ENCODE data around the gene LMAN2.

The LMAN2 gene

DNA sequence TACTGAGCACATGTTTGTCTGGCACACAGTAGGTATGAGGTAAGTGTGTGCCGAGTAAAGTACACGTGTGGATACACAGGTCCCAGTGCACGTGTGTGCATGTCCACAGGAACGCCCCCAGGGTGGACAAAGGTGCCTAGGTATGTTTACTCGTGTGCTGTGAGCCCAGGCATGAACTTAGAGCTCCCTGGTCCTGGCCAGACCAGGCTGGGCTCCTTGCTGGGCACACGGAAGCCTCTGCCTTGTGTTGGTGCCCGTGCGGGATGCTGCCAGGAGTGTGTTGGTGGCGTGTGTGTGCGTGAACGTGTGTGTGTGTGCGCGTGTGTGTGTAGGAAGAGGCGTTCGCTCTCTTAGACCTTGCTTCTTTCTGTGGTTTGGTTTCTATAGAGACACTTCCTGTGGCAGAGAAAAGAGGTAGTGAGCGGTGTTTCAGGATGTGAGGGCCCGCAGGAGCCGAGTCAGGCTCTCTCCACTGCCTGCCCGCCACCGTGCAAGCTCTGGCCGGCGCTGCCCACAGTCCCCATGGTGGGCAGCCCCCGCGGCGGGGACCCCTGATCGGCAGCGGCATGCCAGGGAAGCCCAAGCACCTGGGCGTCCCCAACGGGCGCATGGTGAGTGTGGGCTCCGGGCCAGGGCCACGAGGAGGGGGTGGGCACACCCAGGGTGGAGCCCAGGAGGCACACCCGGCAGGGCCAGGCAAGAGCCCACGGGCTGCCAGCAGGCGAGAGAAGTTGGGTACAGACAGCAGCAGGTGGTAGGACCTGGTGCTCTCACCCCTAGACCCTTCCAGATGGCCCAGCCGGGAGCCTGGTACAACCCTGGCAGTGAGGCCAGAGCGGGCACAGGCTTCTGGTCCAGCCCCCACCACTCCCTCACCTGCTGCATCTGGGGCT is 6.2 kb upstream of the LMAN2 start, which contains the start of gene RGS14:
Gene RGS14, plus strand, starts transcription at position 466 of the 893 bp plus-strand sequence. Its CDS starts 101 bp downstream, at position 567.
- TF ChIP-seq, protein P1, sequence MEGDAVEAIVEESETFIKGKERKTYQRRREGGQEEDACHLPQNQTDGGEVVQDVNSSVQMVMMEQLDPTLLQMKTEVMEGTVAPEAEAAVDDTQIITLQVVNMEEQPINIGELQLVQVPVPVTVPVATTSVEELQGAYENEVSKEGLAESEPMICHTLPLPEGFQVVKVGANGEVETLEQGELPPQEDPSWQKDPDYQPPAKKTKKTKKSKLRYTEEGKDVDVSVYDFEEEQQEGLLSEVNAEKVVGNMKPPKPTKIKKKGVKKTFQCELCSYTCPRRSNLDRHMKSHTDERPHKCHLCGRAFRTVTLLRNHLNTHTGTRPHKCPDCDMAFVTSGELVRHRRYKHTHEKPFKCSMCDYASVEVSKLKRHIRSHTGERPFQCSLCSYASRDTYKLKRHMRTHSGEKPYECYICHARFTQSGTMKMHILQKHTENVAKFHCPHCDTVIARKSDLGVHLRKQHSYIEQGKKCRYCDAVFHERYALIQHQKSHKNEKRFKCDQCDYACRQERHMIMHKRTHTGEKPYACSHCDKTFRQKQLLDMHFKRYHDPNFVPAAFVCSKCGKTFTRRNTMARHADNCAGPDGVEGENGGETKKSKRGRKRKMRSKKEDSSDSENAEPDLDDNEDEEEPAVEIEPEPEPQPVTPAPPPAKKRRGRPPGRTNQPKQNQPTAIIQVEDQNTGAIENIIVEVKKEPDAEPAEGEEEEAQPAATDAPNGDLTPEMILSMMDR (IDR thresholded peaks at IDR 0.05; ENCODE audit: borderline replicate concordance, insufficient read depth, low read depth, low read length) = no peak
- peak within 1 kb of the TSS; percentile 88 for H3K4me3 ChIP-seq (ENCODE audit: low read depth, low read length)

DNA sequence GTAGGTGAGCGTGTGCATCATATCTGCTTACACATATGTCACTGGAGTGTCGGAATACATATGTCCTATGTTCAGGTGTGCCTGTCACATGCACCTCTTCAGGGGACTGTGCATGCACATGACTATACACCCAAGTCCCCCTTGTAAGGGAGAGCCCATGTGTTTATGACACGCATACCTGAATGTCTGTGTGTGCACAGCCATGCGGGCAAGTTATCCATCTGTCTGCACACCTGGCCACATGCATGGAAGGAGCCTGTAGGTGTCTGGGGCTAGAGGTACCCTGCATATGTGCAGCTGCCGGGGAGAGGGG is 5.6 kb upstream of the LMAN2 start:
- no peak overlapping the region for H3K4me3 ChIP-seq (ENCODE audit: low read depth, low read length)
- TF ChIP-seq, protein P1 (IDR thresholded peaks at IDR 0.05; ENCODE audit: borderline replicate concordance, insufficient read depth, low read depth, low read length) = no peak

- no peak overlapping the region for H3K4me3 ChIP-seq (ENCODE audit: low read depth, low read length)
- TF ChIP-seq, protein P1 (IDR thresholded peaks at IDR 0.05; ENCODE audit: borderline replicate concordance, insufficient read depth, low read depth, low read length) = no peak
These were observed 5.3 kb upstream of the LMAN2 start for GRCh38 chr5:177356746-177357145.

- TF ChIP-seq, protein P1 (IDR thresholded peaks at IDR 0.05; ENCODE audit: borderline replicate concordance, insufficient read depth, low read depth, low read length) = no peak
- no peak overlapping the region for H3K4me3 ChIP-seq (ENCODE audit: low read depth, low read length)
These were observed 4.3 kb upstream of the LMAN2 start for GRCh38 chr5:177355868-177356168.

GRCh38 chr5:177355162-177355867 is 3.8 kb upstream of the LMAN2 start:
- TF ChIP-seq, protein P1 (IDR thresholded peaks at IDR 0.05; ENCODE audit: borderline replicate concordance, insufficient read depth, low read depth, low read length) = no peak
- H3K4me3 ChIP-seq (ENCODE audit: low read depth, low read length) = no peak overlapping the region

DNA sequence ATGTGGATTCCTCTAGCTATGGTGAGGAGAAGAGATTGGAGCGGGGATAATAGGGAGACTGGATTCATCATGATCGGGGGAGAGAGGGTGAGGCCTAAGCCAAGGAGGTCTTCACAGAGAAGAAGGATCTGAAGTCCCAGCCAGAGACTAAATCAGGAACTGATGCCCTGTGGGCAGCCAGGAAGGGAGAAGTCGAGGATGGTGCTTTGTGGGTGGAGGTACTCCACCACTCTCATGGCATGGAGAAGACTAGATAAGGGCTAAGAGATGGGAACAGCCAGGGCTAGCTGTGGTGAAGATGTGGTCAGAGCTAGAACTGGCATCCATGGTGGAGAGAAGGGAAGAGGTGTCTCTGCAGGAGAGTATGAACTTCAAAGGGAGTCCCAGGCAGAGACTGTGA is 3.2 kb upstream of the LMAN2 start:
- TF ChIP-seq, protein P1 (IDR thresholded peaks at IDR 0.05; ENCODE audit: borderline replicate concordance, insufficient read depth, low read depth, low read length) = no peak
- no peak overlapping the region for H3K4me3 ChIP-seq (ENCODE audit: low read depth, low read length)

GRCh38 chr5:177354256-177354655 is 2.8 kb upstream of the LMAN2 start:
- TF ChIP-seq, protein P1 (IDR thresholded peaks at IDR 0.05; ENCODE audit: borderline replicate concordance, insufficient read depth, low read depth, low read length) = no peak

More at GRCh38 chr5:177354256-177354655, 2.8 kb upstream of the LMAN2 start:
- H3K4me3 ChIP-seq (ENCODE audit: low read depth, low read length) = no peak overlapping the region

Data from GM12875 (cell line).